HepG2 (cell line): ENCODE results near the gene OR1J1. TPM values are rescaled to one million over a fixed set of nuclear protein-coding genes. Genes with fewer than 3 reads are reported as not detected.

Experiments used
- CCDC6 ChIP-seq: sonication (generic); formaldehyde crosslinking; IDR thresholded peaks from 2 replicates; pipeline ENCODE4 v1.8.1; 2022; ENCODE audit warnings: mild to moderate bottlenecking, missing genetic modification reagents, moderate library complexity
- CTCF ChIP-seq: sonication (generic); formaldehyde crosslinking; IDR thresholded peaks from 2 replicates; pipeline ENCODE4 v1.5.0; 2020; ENCODE audit warnings: mild to moderate bottlenecking, missing genetic modification reagents, moderate library complexity
- ELK4 ChIP-seq: sonication (generic); formaldehyde crosslinking; IDR thresholded peaks from 2 replicates; pipeline ENCODE4 v1.9.0; 2021; ENCODE audit warnings: missing genetic modification reagents, borderline replicate concordance
- GATAD2A ChIP-seq: IDR thresholded peaks from 2 replicates; pipeline ENCODE4 v1.6.1; 2016
- HDAC1 ChIP-seq: sonication (generic); formaldehyde crosslinking; IDR thresholded peaks from 2 replicates; pipeline ENCODE4 v1.5.1; 2020; ENCODE audit warnings: mild to moderate bottlenecking, missing genetic modification reagents
- STAT5B ChIP-seq: sonication (generic); formaldehyde crosslinking; IDR thresholded peaks from 2 replicates; pipeline ENCODE4 v1.4.0; 2020; ENCODE audit warnings: missing genetic modification reagents
- TFDP2 ChIP-seq: sonication (generic); formaldehyde crosslinking; IDR thresholded peaks from 2 replicates; pipeline ENCODE4 v1.4.0; 2020; ENCODE audit warnings: missing genetic modification reagents
- UBTF ChIP-seq: sonication (generic); formaldehyde crosslinking; IDR thresholded peaks from 2 replicates; pipeline ENCODE4 v1.4.0; 2020; ENCODE audit warnings: mild to moderate bottlenecking, missing genetic modification reagents
- ZMYM4 ChIP-seq: sonication (generic); formaldehyde crosslinking; IDR thresholded peaks from 2 replicates; pipeline ENCODE4 v1.8.1; 2023; ENCODE audit warnings: mild to moderate bottlenecking, missing genetic modification reagents
- ZNF501 ChIP-seq: sonication (generic); formaldehyde crosslinking; IDR thresholded peaks from 2 replicates; pipeline ENCODE4 v1.5.1; 2020; ENCODE audit warnings: mild to moderate bottlenecking, moderate library complexity, missing genetic modification reagents
- ZNF605 ChIP-seq: sonication (generic); formaldehyde crosslinking; IDR thresholded peaks from 2 replicates; pipeline ENCODE4 v1.8.0; 2022; ENCODE audit warnings: mild to moderate bottlenecking, missing genetic modification reagents
- ZNF607 ChIP-seq: sonication (generic); formaldehyde crosslinking; IDR thresholded peaks from 2 replicates; pipeline ENCODE4 v1.5.1; 2020; ENCODE audit warnings: missing genetic modification reagents, mild to moderate bottlenecking, borderline replicate concordance
- ZNF646 ChIP-seq: sonication (generic); formaldehyde crosslinking; IDR thresholded peaks from 2 replicates; pipeline ENCODE4 v1.9.0; 2021; ENCODE audit warnings: mild to moderate bottlenecking, missing genetic modification reagents
- ZNF747 ChIP-seq: sonication (generic); formaldehyde crosslinking; IDR thresholded peaks from 2 replicates; pipeline ENCODE4 v1.8.1; 2023; ENCODE audit warnings: missing genetic modification reagents, mild to moderate bottlenecking, borderline replicate concordance
- ZSCAN21 ChIP-seq: sonication (generic); formaldehyde crosslinking; IDR thresholded peaks from 2 replicates; pipeline ENCODE4 v1.8.0; 2022; ENCODE audit warnings: mild to moderate bottlenecking, missing genetic modification reagents, moderate library complexity, borderline replicate concordance
- polyA plus RNA-seq, 8 experiments: library from polyadenylated mRNA; depleted of rRNA in 3 of 8; stranded (reverse) in 7 of 8; unstranded in 1 of 8; fragments of >200 nt; fragmentation: Illumina TruSeq in 4 of 8; extraction: Trizol in 4 of 8; gene quantifications; 2 replicates each; pipeline versions ENCODE4 v1.2.1 to v1.2.3, GENCODE V29; 2011 to 2016; ENCODE audit warnings: low read depth in 4 of 8, missing spikeins in 1 of 8, mixed read lengths in 1 of 8; ENCODE audit not compliant: insufficient read depth in 1 of 8
- total RNA-seq, 5 experiments: library from RNA; depleted of rRNA; stranded (reverse); fragments of >200 nt; fragmentation: Illumina TruSeq; extraction: Trizol; gene quantifications; 2 replicates each; pipeline ENCODE4 v1.2.3, GENCODE V29; 2016; ENCODE audit warnings: low read depth in 1 of 5

OR1J1 gene
- total and polyA plus RNA-seq, 2 of the 13 experiments (the other 11 are each of a cell fraction or from before 2014, with no cell fraction given): not detected

- TF ChIP-seq ZNF646 (CRISPR knock-in tag) (no peak), GATAD2A (CRISPR knock-in tag) (peak; percentile 47; the same call in 1 of the 2 replicates), CCDC6 (0 out of 2 replicates have a peak, but pooled peaks have one; percentile 25), ZNF501 (CRISPR knock-in tag) (peak; percentile 35; the same call in 1 of the 2 replicates), ZNF607 (CRISPR knock-in tag) (no peak), ZNF605 (0 out of 2 replicates have a peak, but pooled peaks have one; percentile 20), ELK4 (CRISPR knock-in tag) (no peak), STAT5B (CRISPR knock-in tag) (no peak), TFDP2 (CRISPR knock-in tag) (no peak), UBTF (CRISPR knock-in tag) (0 out of 2 replicates have a peak, but pooled peaks have one; percentile 28), ZSCAN21 (CRISPR knock-in tag) (no peak), CTCF (CRISPR knock-in tag) (peak; percentile 73), HDAC1 (CRISPR knock-in tag) (0 out of 2 replicates have a peak, but pooled peaks have one; percentile 50), ZMYM4 (peak; percentile 98), ZNF747 (CRISPR knock-in tag) (no peak)
These were observed 13.7 kb downstream of the OR1J1 start (continued) for GRCh38 chr9:122463828-122464632.
